ENCODE measurements around the gene ARHGEF28.

ARHGEF28 gene

DNA sequence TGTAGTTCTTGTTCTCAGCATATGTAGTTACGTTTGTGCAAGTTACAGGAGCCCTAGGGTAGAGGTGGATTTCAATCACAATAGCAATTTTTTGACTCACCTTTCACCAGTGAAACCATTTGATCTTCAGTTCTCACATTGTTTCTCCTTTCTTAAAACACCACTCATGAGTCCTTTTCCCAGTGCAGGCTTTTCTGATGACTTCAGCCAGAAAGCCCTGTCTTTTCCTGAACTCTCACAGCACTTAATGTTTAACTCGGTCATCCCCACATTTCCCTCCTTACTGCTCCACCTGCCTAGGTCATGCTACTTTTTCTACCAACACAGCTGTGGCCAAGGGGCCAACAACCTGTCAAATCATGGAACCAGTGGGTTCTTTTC is 37.9 kb downstream of the ARHGEF28 start:
- CTCF ChIA-PET, result interaction anchor here (1.2 to 1.5 kb wide), 2 partner anchors 9 to 13 kb away, joined by 4 to 5 read pairs; no protein-coding TSS in a partner anchor

GRCh38 chr5:73664796-73665195 is 38.8 kb downstream of the ARHGEF28 start:
- ChIA-PET CTCF (no interaction called here), POLR2A (no interaction called here)
- no peak for DNase-seq (ENCODE audit: low read depth, low spot score)
- no peak for TF ChIP-seq CTCF (IDR thresholded peaks at IDR 0.05; ENCODE audit: insufficient read depth, low read length, missing control alignments)
- H3K4me3 ChIP-seq (ENCODE audit: low read depth, low read length), result no peak overlapping the region

More for the DNA sequence above, 37.9 kb downstream of the ARHGEF28 start:
- no peak overlapping the region for H3K4me3 ChIP-seq (ENCODE audit: low read depth, low read length)
- no peak for DNase-seq (ENCODE audit: low read depth, low spot score)
- POLR2A ChIA-PET, result no interaction called here
- no peak for TF ChIP-seq CTCF (IDR thresholded peaks at IDR 0.05; ENCODE audit: insufficient read depth, low read length, missing control alignments)

DNA sequence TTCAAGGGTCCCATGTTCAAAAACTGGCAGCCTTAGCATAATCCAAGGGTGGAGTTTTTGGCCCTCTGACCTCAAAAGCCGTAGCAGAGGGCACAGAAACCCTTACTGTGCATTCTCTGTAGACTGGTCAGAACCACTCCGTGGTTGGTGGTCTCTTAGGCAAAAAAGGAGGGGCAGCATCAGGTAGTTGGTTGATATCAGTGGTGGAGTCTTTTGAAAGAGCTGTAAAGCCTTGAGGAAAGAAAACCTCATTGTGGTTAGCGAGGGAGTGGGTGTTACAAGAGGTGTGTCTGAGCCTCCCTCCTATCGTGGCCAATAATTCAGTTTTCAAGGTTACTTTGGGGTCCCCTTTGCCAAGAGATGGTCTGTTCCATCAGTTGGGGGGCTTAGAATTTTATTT is 40.9 kb downstream of the ARHGEF28 start:
- no peak for TF ChIP-seq CTCF (IDR thresholded peaks at IDR 0.05; ENCODE audit: insufficient read depth, low read length, missing control alignments)
- no peak for DNase-seq (ENCODE audit: low read depth, low spot score)
- ChIA-PET CTCF (no interaction called here), POLR2A (no interaction called here)
- no peak overlapping the region for H3K4me3 ChIP-seq (ENCODE audit: low read depth, low read length)

- ChIA-PET POLR2A (no interaction called here), CTCF (no interaction called here)
- no peak overlapping the region for H3K4me3 ChIP-seq (ENCODE audit: low read depth, low read length)
- TF ChIP-seq CTCF (IDR thresholded peaks at IDR 0.05; ENCODE audit: insufficient read depth, low read length, missing control alignments), result no peak
- no peak for DNase-seq (ENCODE audit: low read depth, low spot score)
Measured at GRCh38 chr5:73668017-73668416, 42.0 kb downstream of the ARHGEF28 start.

- POLR2A ChIA-PET, result interaction anchor here (0.6 kb wide), 1 partner anchor 14 kb away, joined by 3 read pairs; no protein-coding TSS in a partner anchor
- CTCF ChIA-PET, result no interaction called here
Measured at GRCh38 chr5:73668486-73669111, 42.6 kb downstream of the ARHGEF28 start.

GRCh38 chr5:73670731-73671130 is 44.7 kb downstream of the ARHGEF28 start:
- POLR2A ChIA-PET, result no interaction called here
- no peak overlapping the region for H3K4me3 ChIP-seq (ENCODE audit: low read depth, low read length)
- no peak for DNase-seq (ENCODE audit: low read depth, low spot score)
- TF ChIP-seq CTCF (IDR thresholded peaks at IDR 0.05; ENCODE audit: insufficient read depth, low read length, missing control alignments), result no peak
- CTCF ChIA-PET, result no interaction called here

More at GRCh38 chr5:73668486-73669111, 42.6 kb downstream of the ARHGEF28 start:
- no peak for TF ChIP-seq CTCF (IDR thresholded peaks at IDR 0.05; ENCODE audit: insufficient read depth, low read length, missing control alignments)
- no peak overlapping the region for H3K4me3 ChIP-seq (ENCODE audit: low read depth, low read length)
- no peak for DNase-seq (ENCODE audit: low read depth, low spot score)

All from AG04449 (cell line).